Psoas muscle (tissue), 8 donors: ENCODE measurements around the gene BRI3BP. TPM values are rescaled to one million over a fixed set of nuclear protein-coding genes. Genes with fewer than 3 reads are reported as not detected.
A peak's percentile ranks its signal among the peaks of the same experiment; 100 is the strongest.

Source experiments
- ATAC-seq, 4 donors: fragments of 200-7000 bp; cut with Tn5 transposase; one replicate each; pipeline ENCODE4 v1.9.1; 2020; ENCODE audit warnings: moderate library complexity in 3 of 4, mild to moderate bottlenecking in 2 of 4
- DNase-seq, 2 donors: peaks; one replicate each; pipeline ENCODE4 v3.0.0-alpha.2; 2020
- H3K27ac ChIP-seq: fragments of 200-600 bp; one replicate; pipeline ENCODE4 v1.8.0; 2022
- H3K27me3 ChIP-seq, 3 donors: fragments of 200-600 bp in 1 of 3; one replicate each; pipeline versions ENCODE4 v1.6.1 to v1.8.0; 2013 to 2022; ENCODE audit warnings: low read length in 2 of 3, mild to moderate bottlenecking in 2 of 3, moderate library complexity in 1 of 3; ENCODE audit not compliant: insufficient read depth in 3 of 3
- H3K36me3 ChIP-seq, 2 donors: fragments of 200-600 bp in 1 of 2; one replicate each; pipeline versions ENCODE4 v1.6.1 to v1.8.0; 2013 to 2022; ENCODE audit warnings: low read depth in 1 of 2, mild to moderate bottlenecking in 1 of 2, moderate library complexity in 1 of 2; ENCODE audit not compliant: insufficient read depth in 1 of 2
- H3K4me1 ChIP-seq: fragments of 200-600 bp; one replicate; pipeline ENCODE4 v1.8.0; 2022
- H3K4me3 ChIP-seq: fragments of 200-600 bp; one replicate; pipeline ENCODE4 v1.8.0; 2022; ENCODE audit warnings: mild to moderate bottlenecking
- H3K9me3 ChIP-seq: fragments of 200-600 bp; one replicate; pipeline ENCODE4 v1.8.0; 2022
- WGBS, 3 donors: extraction: QIAGEN DNeasy Blood & Tissue Kit; methylation state at CpG; one replicate each; pipeline versions ENCODE4 v1.1.6 to v1.1.7; 2013; 5-methylcytosine and 5-hydroxymethylcytosine counted together
- intact Hi-C, 2 donors: fragments of 100-400 bp; cut with DNase I; formaldehyde crosslinking; loops; one replicate each; pipeline versions ENCODE4 v1.11.0 to v1.14.2; 2022
- polyA plus RNA-seq, 3 donors: library from polyadenylated mRNA; stranded (reverse); fragments of 200-250 nt; gene quantifications; one replicate each; pipeline ENCODE4 v1.2.3, GENCODE V29; 2013
- total RNA-seq, 4 donors: library from RNA; stranded (reverse); fragmentation: NEBNext Ultra II Directional in 2 of 4; extraction: Animal tissue kit (Norgen Biotek cat#: 25700) in 2 of 4; gene quantifications; one replicate each; pipeline versions ENCODE4 v1.2.1 to v1.2.4, GENCODE V29; 2021 to 2023
- TF ChIP-seq, protein P1 (sequence below): fragments of 200-600 bp; IDR thresholded peaks from one replicate; pipeline ENCODE4 v1.8.0; 2022; ENCODE audit warnings: antibody characterized with exemption
- donor health status: healthy with polysubstance abuse.
- donor health status: DM: no; HTN: no; CAD: no; lungs with moderate emphysema.
- donor health status: Bipolar disorder and iron deficiency.
- donor health status: healthy.
- donor health status: DM: yes; HTN: yes; CAD: no.
- donor health status: DM: no; HTN: no; CAD: no.
- donor health status: DM: no; HTN: no; CAD: no.
- donor health status: DM: yes; HTN: yes; CAD: no.

Gene BRI3BP
- total and polyA plus RNA-seq, 7 donors = 0.72 to 2.8 (median 1.6) TPM

DNA sequence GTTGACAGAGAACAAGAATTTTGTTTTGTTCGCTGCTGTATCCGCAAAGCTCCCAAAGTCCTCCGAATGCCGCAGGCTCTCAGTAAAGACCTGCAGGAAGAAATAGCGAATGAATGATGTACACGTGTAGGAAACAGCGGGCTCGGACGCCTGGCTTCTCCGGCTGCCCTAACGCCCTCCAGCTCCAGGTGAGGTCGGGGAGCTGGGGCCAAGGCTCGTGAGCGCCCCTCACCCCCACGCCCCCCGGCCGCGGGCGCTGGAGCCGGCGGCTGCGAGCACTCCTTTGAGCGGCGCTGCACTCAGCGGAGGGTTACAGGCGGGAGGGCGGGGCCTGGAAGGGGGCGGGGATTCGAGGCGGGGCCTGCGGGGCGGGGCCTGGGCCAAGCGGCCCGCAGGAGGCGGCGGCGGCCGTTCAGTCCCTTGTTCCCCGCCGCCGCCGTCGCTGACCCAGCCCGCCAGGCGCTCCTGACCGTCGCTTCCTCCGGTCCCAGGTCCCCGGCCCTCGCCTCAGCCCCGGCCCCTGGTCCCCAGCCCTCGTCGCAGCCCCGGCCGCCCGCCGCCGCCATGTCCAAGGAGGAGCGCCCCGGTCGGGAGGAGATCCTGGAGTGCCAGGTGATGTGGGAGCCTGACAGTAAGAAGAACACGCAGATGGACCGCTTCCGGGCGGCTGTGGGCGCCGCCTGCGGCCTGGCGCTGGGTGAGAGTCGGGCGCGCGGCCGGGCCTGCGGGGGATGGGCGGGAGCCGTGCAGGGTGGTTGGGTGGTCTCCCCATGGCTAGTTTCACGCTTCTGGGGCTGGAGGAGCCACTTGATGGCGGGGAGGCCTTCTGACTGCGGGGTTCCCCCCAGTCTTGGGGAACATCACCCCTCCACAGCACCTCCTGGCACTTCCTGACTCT is 71.8 kb downstream of the BRI3BP start, which contains the start of gene AACS:
Gene AACS, plus strand, starts transcription at position 415 of the 898 bp plus-strand sequence. Its CDS starts 150 bp downstream, at position 565.
- H3K4me1 ChIP-seq = peaks cover 15% of the 10 kb centered on the region
- H3K36me3 ChIP-seq = no peaks in the 10 kb centered on the region
- no peaks in the 10 kb centered on the region for H3K9me3 ChIP-seq
- TF ChIP-seq, protein P1, sequence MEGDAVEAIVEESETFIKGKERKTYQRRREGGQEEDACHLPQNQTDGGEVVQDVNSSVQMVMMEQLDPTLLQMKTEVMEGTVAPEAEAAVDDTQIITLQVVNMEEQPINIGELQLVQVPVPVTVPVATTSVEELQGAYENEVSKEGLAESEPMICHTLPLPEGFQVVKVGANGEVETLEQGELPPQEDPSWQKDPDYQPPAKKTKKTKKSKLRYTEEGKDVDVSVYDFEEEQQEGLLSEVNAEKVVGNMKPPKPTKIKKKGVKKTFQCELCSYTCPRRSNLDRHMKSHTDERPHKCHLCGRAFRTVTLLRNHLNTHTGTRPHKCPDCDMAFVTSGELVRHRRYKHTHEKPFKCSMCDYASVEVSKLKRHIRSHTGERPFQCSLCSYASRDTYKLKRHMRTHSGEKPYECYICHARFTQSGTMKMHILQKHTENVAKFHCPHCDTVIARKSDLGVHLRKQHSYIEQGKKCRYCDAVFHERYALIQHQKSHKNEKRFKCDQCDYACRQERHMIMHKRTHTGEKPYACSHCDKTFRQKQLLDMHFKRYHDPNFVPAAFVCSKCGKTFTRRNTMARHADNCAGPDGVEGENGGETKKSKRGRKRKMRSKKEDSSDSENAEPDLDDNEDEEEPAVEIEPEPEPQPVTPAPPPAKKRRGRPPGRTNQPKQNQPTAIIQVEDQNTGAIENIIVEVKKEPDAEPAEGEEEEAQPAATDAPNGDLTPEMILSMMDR = no peak
- intact Hi-C loops = loop anchor here in 1 of 2 donors (2.0 kb wide), 1 partner anchor 16 kb away; no protein-coding TSS in a partner anchor
- peak within 1 kb of the TSS; percentile 88 for H3K4me3 ChIP-seq
- H3K27ac ChIP-seq = peak within 1 kb of the TSS; percentile 72
- H3K27me3 ChIP-seq = no peaks in the 10 kb centered on the region
- 0 to 1% (median 1%) methylated on average over 47 to 80 of the region's 80 CpGs for WGBS, 3 donors
- DNase-seq (peak; percentile 78 to 87), ATAC-seq (peak; percentile 95 to 99 (median 98))

DNA sequence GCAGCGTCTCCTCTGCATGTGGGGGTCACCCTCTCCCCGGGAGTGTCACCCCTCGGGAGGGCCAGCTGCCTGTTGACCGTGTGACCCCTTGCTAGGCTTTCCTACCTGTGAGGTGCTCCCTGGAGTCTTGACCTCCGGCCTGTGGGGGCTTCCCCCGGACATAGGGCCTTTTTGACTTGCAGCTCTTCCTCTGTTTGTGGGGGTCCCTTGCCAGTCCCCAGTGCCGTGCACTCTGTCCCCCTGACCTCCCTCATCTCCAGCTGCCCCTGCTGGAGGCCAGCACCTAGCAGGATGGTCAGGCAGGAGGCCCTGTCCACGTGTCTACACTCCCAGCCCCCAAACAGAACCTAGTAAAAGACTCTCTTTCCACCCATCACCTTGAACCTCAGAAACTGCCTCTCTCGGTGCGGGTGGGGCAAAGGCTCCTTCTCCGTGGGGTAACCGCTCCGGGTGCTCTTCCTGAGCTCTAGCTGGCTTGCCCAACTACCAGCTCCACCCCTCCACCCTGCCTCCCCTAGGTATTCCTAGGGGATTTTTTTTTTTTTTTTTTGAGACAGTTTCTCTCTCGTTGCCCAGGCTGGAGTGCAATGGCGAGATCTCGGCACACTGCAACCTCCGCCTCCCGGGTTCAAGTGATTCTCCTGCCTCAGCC is 72.6 kb downstream of the BRI3BP start:
- ATAC-seq = no peak
- intact Hi-C loops = loop anchor here in 1 of 2 donors (2.0 kb wide), 1 partner anchor 17 kb away; no protein-coding TSS in a partner anchor
- H3K4me1 ChIP-seq = peaks cover 15% of the 10 kb centered on the region

DNA sequence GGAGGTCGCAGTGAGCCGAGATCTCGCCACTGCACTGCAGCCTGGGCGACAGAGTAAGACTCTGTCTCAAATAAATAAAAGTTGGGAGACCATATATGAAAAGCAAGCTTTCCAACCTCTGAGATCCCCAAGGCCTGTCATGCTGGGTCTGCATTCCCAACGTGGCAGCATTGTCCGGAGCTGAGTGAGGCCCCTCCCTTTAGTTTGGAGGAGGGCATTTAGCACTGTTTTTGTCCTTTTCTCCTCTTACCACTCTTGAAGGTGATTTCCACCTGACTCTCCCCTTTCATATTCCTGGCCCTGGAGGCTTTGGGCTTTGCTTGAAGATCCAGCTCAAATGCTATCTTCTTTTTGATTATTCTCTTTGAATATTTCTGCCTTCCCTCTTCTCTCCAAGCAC is 74.9 kb downstream of the BRI3BP start:
- ATAC-seq (no peak), DNase-seq (no peak)
- intact Hi-C loops = no loop called here
- no peak overlapping the region for H3K4me3 ChIP-seq
- H3K27me3 ChIP-seq = no peaks in the 10 kb centered on the region
- H3K36me3 ChIP-seq = no peaks in the 10 kb centered on the region
- H3K27ac ChIP-seq = no peak overlapping the region
- peaks cover 15% of the 10 kb centered on the region for H3K4me1 ChIP-seq
- no peaks in the 10 kb centered on the region for H3K9me3 ChIP-seq
- TF ChIP-seq, protein P1 = no peak
- 81 to 90% (median 86%) methylated on average over 6 of the region's 6 CpGs for WGBS, 3 donors

More for the DNA sequence above, 72.6 kb downstream of the BRI3BP start:
- Histone ChIP-seq H3K27ac (peak overlapping the region; percentile 72), H3K9me3 (no peaks in the 10 kb centered on the region), H3K4me3 (peak overlapping the region; percentile 88), H3K36me3 (no peaks in the 10 kb centered on the region), H3K27me3 (no peaks in the 10 kb centered on the region)
- WGBS, 3 donors = 54 to 59% (median 57%) methylated on average over 18 of the region's 18 CpGs
- no peak for DNase-seq
- TF ChIP-seq, protein P1 = no peak

DNA sequence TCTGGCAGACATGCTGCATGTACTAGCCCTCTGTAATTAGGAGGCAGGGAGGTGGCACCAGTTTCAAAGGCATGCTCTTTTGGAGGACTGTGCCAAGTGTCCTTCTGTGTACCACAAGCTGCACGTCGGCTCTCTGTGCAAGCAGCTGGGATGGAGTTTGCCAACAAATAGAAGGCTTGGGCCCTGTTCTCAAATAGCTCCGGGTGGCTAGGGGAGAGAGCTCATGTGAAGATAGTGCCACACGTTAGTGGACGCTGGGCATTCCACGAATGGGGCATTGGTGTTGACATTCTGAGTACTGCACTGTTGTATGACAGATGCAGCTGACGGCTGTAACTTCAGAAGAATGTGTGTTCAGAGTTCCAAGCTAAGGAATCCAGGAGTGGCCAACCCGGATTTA is 76.2 kb downstream of the BRI3BP start:
- TF ChIP-seq, protein P1 = no peak
- H3K27ac ChIP-seq = no peak overlapping the region
- peaks cover 15% of the 10 kb centered on the region for H3K4me1 ChIP-seq
- intact Hi-C loops = no loop called here
- H3K36me3 ChIP-seq = no peaks in the 10 kb centered on the region
- no peak overlapping the region for H3K4me3 ChIP-seq
- no peaks in the 10 kb centered on the region for H3K9me3 ChIP-seq
- DNase-seq (no peak), ATAC-seq (peak in 3 of 4 donors; percentile 18 to 29 (median 21))
- WGBS, 3 donors = 16 to 46% (median 24%) methylated on average over 8 of the region's 8 CpGs
- H3K27me3 ChIP-seq = no peaks in the 10 kb centered on the region
